NCI-H345 treated with DMSO at 0.1 percent for 48 hours (cell line): ENCODE data around the gene FECH.
A peak's percentile ranks its signal among the peaks of the same experiment; 100 is the strongest.

ENCODE experiments used
- DNase-seq: peaks from one replicate; lab custom pipeline; 2025; ENCODE audit not compliant: unreplicated experiment; lab: John Stamatoyannopoulos, UW

Gene FECH

GRCh38 chr18:57581301-57581934 is 5.1 kb downstream of the FECH start:
- no peak for DNase-seq

- no peak for DNase-seq
These were observed 6.6 kb downstream of the FECH start for GRCh38 chr18:57579934-57580333.

- no peak for DNase-seq
These were observed 10.2 kb downstream of the FECH start for GRCh38 chr18:57576316-57576715.

DNA sequence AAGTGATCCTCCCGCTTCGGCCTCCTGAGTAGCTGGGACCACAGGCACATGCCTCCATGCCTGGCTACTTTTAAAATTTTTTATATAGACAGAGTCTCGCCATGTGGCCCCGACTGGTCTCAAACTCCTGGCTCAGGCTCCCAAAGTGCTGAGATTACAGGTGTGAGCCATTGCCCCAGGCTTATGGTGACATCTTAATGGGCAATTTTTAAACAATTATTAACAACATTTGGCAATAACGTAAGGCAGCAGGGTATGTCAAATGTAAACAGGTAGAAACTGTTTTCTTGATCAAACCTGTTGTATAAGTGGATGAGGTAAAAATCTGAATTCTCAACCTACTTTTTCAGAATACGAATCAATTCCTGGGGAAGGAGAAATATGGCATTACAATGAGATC is 11.0 kb downstream of the FECH start:
- no peak for DNase-seq

- no peak for DNase-seq
These were observed 11.6 kb downstream of the FECH start for GRCh38 chr18:57574866-57575265.

GRCh38 chr18:57570162-57570561 is 16.3 kb downstream of the FECH start:
- no peak for DNase-seq

GRCh38 chr18:57569133-57569532 is 17.4 kb downstream of the FECH start:
- DNase-seq, result no peak

DNA sequence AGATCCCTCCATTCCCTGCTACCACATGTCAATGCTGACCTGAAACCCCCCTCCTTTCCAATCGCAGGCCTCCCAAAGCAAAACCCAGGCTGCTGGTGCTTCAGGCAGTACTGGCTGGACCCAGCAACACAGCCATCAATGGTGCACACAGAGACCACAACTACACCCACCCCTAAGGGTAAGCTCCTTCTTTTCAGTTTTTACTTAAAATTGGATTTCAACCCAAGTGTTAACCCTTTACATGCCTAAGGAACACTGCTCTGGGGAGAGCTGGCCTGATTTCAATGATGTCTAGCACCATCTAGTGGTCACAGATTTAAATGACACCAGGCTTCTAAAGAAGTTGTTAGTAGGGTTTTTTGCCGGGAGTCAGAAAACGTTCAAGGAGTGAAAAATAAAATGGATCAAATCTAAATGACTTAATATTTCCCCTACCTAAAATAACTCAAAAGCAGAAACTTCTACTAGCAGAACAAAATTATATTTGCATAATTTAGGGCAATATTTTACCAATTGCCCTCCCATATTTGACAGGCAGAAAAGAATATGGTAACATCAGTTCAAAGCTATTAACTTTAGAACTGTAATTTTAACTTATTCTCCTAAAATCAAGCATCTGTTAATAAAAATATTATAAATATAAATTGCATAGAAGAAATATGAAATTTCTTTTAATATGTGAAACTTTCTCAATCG is 24.6 kb downstream of the FECH start:
- peak; percentile 19 for DNase-seq

- no peak for DNase-seq
These were observed 25.2 kb downstream of the FECH start for GRCh38 chr18:57561261-57561660.

DNA sequence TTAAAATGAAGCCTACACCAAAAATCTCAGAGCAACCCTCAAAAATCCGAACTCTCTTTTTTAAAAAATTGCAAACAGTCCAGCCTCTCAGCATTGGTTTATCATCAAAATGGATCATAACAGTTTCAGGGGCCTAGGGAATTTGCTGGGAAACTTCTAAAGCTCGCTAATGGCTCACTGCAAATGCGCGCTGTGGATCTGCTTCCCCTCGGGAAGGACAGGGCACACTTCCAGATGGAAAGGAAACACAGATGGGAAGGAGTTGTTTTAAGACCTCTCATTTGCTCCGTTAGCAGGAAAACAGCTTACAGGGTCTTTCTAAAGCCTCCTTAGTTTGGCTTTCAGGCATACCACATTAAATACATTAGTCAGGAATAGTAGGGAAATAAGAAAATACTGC is 27.2 kb downstream of the FECH start:
- DNase-seq, result no peak

GRCh38 chr18:57555134-57555533 is 31.4 kb downstream of the FECH start:
- DNase-seq, result no peak

- DNase-seq, result no peak
These were observed 36.0 kb downstream of the FECH start for GRCh38 chr18:57550510-57550909.

DNA sequence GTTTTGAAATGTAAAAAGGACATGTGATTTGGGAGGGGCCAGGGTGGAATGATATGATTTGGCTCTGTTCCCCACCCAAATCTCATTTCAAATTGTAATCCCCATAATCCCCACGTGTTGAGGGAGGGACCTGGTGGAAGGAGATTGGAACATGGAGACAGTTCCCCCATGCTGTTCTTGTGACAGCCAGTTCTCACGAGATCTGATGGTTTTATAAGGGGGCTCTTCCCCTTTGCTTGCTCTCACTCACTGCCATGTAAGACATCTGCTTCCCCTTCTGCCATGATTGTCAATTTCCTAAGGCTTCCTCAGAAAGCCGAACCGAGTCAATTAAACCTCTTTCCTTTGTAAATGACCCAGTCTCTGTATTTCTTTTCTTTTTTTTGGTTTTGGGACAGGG is 39.2 kb downstream of the FECH start:
- no peak for DNase-seq

- no peak for DNase-seq
These were observed 41.4 kb downstream of the FECH start for GRCh38 chr18:57544936-57545660.

- DNase-seq, result peak; percentile 51
These were observed 42.9 kb downstream of the FECH start for GRCh38 chr18:57543560-57543959.

DNA sequence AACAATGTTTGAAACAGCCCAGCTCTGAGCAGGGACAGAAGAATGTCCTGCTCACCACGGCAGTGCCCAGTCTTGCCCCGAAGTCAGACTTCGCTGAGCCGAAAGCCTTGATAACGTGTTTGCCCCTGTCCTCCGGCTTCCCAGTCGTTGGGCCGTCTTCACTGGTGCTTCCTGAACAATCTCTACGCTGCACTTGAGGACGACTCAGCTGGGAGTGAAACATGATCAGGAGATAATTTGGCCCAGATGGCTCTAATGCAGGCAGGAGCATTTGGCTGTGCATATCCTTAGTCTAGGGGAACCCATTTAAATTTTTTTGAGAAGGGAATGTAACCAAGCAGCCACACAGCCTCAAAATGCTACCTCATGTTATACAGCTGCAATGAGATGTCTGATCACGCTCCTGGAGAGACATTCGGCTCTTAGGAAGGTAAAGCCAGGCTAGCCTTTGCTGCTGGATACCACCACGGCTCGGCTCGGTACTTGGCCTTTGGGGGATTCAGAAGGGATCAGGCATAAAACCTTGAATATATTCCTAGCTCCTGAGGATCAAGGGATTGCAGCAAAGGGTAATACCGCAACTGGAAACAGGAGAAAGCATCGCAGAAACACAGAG is 43.6 kb downstream of the FECH start:
- DNase-seq, result no peak

DNA sequence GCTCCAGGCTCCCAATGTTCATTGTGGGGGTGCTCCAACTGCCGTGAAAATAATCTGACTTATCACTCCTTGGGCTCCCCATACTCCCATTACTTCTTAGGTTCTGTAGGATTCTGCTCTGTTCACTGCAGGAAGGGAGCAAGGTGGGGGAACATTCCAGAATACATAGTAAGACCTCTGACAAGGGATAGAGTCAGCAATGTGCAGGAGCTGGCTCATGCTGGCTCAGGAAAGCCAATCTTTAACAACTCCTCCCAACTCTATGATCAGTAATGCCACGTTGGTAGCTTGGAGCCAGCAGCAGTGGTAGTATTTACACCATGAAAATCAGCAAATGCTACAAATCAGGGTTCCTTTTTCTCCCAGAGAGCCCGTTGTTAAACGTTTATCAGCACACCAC is 44.4 kb downstream of the FECH start:
- DNase-seq, result no peak

- no peak for DNase-seq
These were observed 46.8 kb downstream of the FECH start for GRCh38 chr18:57539702-57540101.

DNA sequence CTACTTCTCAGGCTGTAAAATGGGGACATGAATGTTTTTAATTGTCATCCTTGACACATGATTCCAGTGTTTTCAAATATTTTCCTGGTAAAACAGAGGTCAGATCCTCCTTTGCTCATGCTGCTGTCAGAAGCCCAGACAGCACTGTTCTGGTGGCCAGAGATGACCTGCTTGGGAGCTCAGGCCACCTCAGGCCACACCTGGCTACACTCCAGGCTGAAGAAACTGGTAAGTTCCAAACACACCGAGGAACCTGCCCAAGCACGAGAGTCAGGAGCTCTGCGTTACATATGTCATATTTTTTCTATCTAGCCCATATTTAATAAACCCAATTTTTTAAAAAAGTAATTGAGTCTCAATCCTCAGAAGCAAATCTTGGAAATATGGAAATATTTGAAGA is 47.9 kb downstream of the FECH start:
- no peak for DNase-seq

DNA sequence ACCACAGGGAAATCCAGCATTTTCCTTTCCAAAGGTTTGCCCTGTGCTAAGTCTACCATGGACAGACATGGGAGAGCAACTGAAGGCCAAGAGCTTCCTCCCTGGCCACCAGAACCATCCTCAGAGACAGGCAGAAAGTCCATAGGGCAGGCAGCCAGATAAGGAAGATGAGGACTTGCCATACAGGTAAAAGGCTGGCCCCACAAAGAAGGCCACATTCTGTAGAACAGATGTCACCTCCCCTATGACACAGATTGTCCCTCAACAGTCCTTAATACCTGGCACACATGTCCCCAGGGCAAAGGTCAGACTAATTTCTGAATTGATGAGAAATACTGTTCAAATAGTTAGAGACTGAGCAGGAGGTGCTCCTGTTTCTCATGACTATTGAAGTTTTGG is 52.0 kb downstream of the FECH start:
- no peak for DNase-seq

- DNase-seq, result no peak
These were observed 52.5 kb downstream of the FECH start for GRCh38 chr18:57533868-57534510.
